GM12872 (cell line): ENCODE results near the gene PKP2.

ENCODE experiments used
- CTCF ChIP-seq: IDR thresholded peaks from 3 replicates; pipeline ENCODE4 v1.5.1; 2011; ENCODE audit warnings: low read depth, mild to moderate bottlenecking, low read length, moderate library complexity; ENCODE audit not compliant: insufficient read depth

The PKP2 gene

GRCh38 chr12:32743264-32743663, 153.3 kb downstream of the PKP2 start:
- no peak for TF ChIP-seq CTCF

GRCh38 chr12:32742133-32742532, 154.4 kb downstream of the PKP2 start:
- TF ChIP-seq CTCF = no peak
